H9 (cell line): ENCODE results near the gene HTR2A. TPM values are rescaled to one million over a fixed set of nuclear protein-coding genes. Genes with fewer than 3 reads are reported as not detected.

Experiments
- DNase-seq: peaks from one replicate; pipeline ENCODE4 v3.0.0-alpha.2; 2017
- H2AFZ ChIP-seq: one replicate; pipeline ENCODE4 v1.6.1; 2013; ENCODE audit warnings: mild to moderate bottlenecking, low read length, control low read depth, moderate library complexity
- H2AK5ac ChIP-seq: 2 replicates; pipeline ENCODE4 v1.6.1; 2013; ENCODE audit warnings: low read length, control low read depth, mixed read lengths; ENCODE audit not compliant: insufficient read length
- H2BK120ac ChIP-seq: one replicate; pipeline ENCODE4 v1.6.1; 2013; ENCODE audit warnings: low read depth, mild to moderate bottlenecking, low read length, control low read depth, inconsistent platforms; ENCODE audit not compliant: poor library complexity, severe bottlenecking
- H2BK12ac ChIP-seq: 2 replicates; pipeline ENCODE4 v1.6.1; 2013; ENCODE audit warnings: low read length, control low read depth, mixed read lengths, low read depth; ENCODE audit not compliant: insufficient read length
- H2BK15ac ChIP-seq: 2 replicates; pipeline ENCODE4 v1.6.1; 2013; ENCODE audit warnings: low read depth, low read length, control low read depth
- H2BK20ac ChIP-seq: one replicate; pipeline ENCODE4 v1.6.1; 2013; ENCODE audit warnings: low read depth, mild to moderate bottlenecking, low read length, control low read depth, inconsistent platforms; ENCODE audit not compliant: poor library complexity, severe bottlenecking
- H2BK5ac ChIP-seq: 2 replicates; pipeline ENCODE4 v1.6.1; 2013; ENCODE audit warnings: low read length, control low read depth, mixed read lengths; ENCODE audit not compliant: insufficient read length
- H3K14ac ChIP-seq: 2 replicates; pipeline ENCODE4 v1.6.1; 2013; ENCODE audit warnings: low read length, control low read depth; ENCODE audit not compliant: insufficient read depth
- H3K18ac ChIP-seq: 2 replicates; pipeline ENCODE4 v1.6.1; 2013; ENCODE audit warnings: low read depth, mild to moderate bottlenecking, mixed read lengths, low read length, control low read depth; ENCODE audit not compliant: insufficient read length
- H3K23ac ChIP-seq: 2 replicates; pipeline ENCODE4 v1.6.1; 2013; ENCODE audit warnings: low read length, control low read depth, mixed read lengths, low read depth; ENCODE audit not compliant: insufficient read length
- H3K23me2 ChIP-seq: 2 replicates; pipeline ENCODE4 v1.6.1; 2013; ENCODE audit warnings: low read depth, mild to moderate bottlenecking, mixed read lengths, low read length, control low read depth; ENCODE audit not compliant: insufficient read length, poor library complexity, severe bottlenecking
- H3K27ac ChIP-seq: 2 replicates; pipeline ENCODE4 v1.5.1; 2013; ENCODE audit warnings: low read length, control low read depth, mixed read lengths, low read depth; ENCODE audit not compliant: insufficient read length
- H3K27me3 ChIP-seq: 2 replicates; pipeline ENCODE4 v1.6.1; 2013; ENCODE audit warnings: low read length, control low read depth, inconsistent platforms; ENCODE audit not compliant: insufficient read depth
- H3K4ac ChIP-seq: 2 replicates; pipeline ENCODE4 v1.6.1; 2013; ENCODE audit warnings: low read depth, mild to moderate bottlenecking, control low read depth, inconsistent platforms, low read length, moderate library complexity
- H3K4me1 ChIP-seq: 2 replicates; pipeline ENCODE4 v1.6.1; 2013; ENCODE audit warnings: low read length, control low read depth, inconsistent platforms; ENCODE audit not compliant: insufficient read depth
- H3K4me2 ChIP-seq: 2 replicates; pipeline ENCODE4 v1.6.1; 2013; ENCODE audit warnings: low read length, control low read depth, mixed read lengths; ENCODE audit not compliant: insufficient read length, insufficient read depth
- H3K56ac ChIP-seq: 2 replicates; pipeline ENCODE4 v1.6.1; 2013; ENCODE audit warnings: low read depth, mild to moderate bottlenecking, mixed read lengths, low read length, control low read depth; ENCODE audit not compliant: insufficient read length
- H3K79me1 ChIP-seq: 2 replicates; pipeline ENCODE4 v1.6.1; 2013; ENCODE audit warnings: low read depth, mild to moderate bottlenecking, moderate library complexity, low read length, control low read depth, inconsistent platforms; ENCODE audit not compliant: insufficient read depth, poor library complexity, severe bottlenecking
- H3K79me2 ChIP-seq: 2 replicates; pipeline ENCODE4 v1.6.1; 2013; ENCODE audit warnings: low read length, control low read depth, inconsistent platforms; ENCODE audit not compliant: insufficient read depth
- H3K9ac ChIP-seq: 2 replicates; pipeline ENCODE4 v1.6.1; 2013; ENCODE audit warnings: low read length, control low read depth, mixed read lengths; ENCODE audit not compliant: insufficient read length; ENCODE audit errors: extremely low read depth
- H3K9me3 ChIP-seq: one replicate; pipeline ENCODE4 v1.6.1; 2013; ENCODE audit warnings: low read depth, low read length, inconsistent platforms; ENCODE audit not compliant: control insufficient read depth
- H3T11ph ChIP-seq: one replicate; pipeline ENCODE4 v1.6.1; 2013; ENCODE audit warnings: mild to moderate bottlenecking, low read length, control low read depth, inconsistent platforms
- H4K20me1 ChIP-seq: one replicate; pipeline ENCODE4 v1.6.1; 2013; ENCODE audit not compliant: control insufficient read depth, insufficient read length, insufficient read depth
- H4K5ac ChIP-seq: 2 replicates; pipeline ENCODE4 v1.6.1; 2013; ENCODE audit warnings: low read depth, mild to moderate bottlenecking, mixed read lengths, low read length, control low read depth; ENCODE audit not compliant: insufficient read length
- H4K8ac ChIP-seq: replicated peaks from 2 replicates; pipeline ENCODE4 v1.6.1; 2013; ENCODE audit warnings: low read length, control low read depth, mixed read lengths, low read depth; ENCODE audit not compliant: insufficient read length
- H4K91ac ChIP-seq: 2 replicates; pipeline ENCODE4 v1.6.1; 2013; ENCODE audit warnings: low read depth, mild to moderate bottlenecking, moderate library complexity, mixed read lengths, low read length, control low read depth; ENCODE audit not compliant: insufficient read length
- H3K27ac Mint-ChIP-seq, 3 experiments: 2 replicates in 2 of 3; 3 replicates in 1 of 3; pipeline ENCODE4 v1.8.0; 2020 to 2021; ENCODE audit warnings: mixed read lengths in 3 of 3, mild to moderate bottlenecking in 1 of 3, moderate library complexity in 1 of 3
- H3K27me3 Mint-ChIP-seq: 2 replicates; pipeline ENCODE4 v1.8.0; 2021; ENCODE audit warnings: low read depth, mild to moderate bottlenecking, moderate library complexity, mixed read lengths
- H3K36me3 Mint-ChIP-seq, 3 experiments: 2 replicates in 2 of 3; 3 replicates in 1 of 3; pipeline ENCODE4 v1.8.0; 2020 to 2021; ENCODE audit warnings: low read depth in 3 of 3, mixed read lengths in 3 of 3; ENCODE audit not compliant: insufficient read depth in 1 of 3
- H3K4me1 Mint-ChIP-seq, 2 experiments: 2 replicates each; pipeline ENCODE4 v1.8.0; 2020; ENCODE audit warnings: mixed read lengths in 2 of 2
- H3K4me3 Mint-ChIP-seq, 2 experiments: 2 replicates in 1 of 2; 3 replicates in 1 of 2; pipeline ENCODE4 v1.8.0; 2020 to 2021; ENCODE audit warnings: mild to moderate bottlenecking in 2 of 2, mixed read lengths in 2 of 2, moderate library complexity in 1 of 2
- H3K9me3 Mint-ChIP-seq, 2 experiments: 2 replicates in 1 of 2; 3 replicates in 1 of 2; pipeline ENCODE4 v1.8.0; 2020; ENCODE audit warnings: mild to moderate bottlenecking in 2 of 2, mixed read lengths in 2 of 2, moderate library complexity in 1 of 2
- CTCF ChIP-seq: fragments of 200-600 bp; sonication (generic); conservative IDR thresholded peaks from 3 replicates; pipeline ENCODE4 v1.8.0; 2021; ENCODE audit warnings: antibody characterized with exemption, mild to moderate bottlenecking
- WGBS: extraction: QIAGEN DNeasy Blood & Tissue Kit; methylation state at CpG from one replicate; pipeline ENCODE4 v1.1.7; 2013; ENCODE audit warnings: missing lambda C conversion rate, low lambda C conversion rate, mixed read lengths; ENCODE audit not compliant: insufficient read length; ENCODE audit errors: extremely low coverage; 5-methylcytosine and 5-hydroxymethylcytosine counted together
- total RNA-seq: library from RNA; stranded (reverse); gene quantifications from 2 replicates; pipeline ENCODE4 v1.2.1, GENCODE V29; 2021

The HTR2A gene
- total RNA-seq, 1 experiment from 2014 or later = not detected

- H3K4me1 Mint-ChIP-seq = peaks cover 21 to 31% of the 10 kb centered on the region in 2 experiments
- Histone ChIP-seq H2BK5ac (no peak overlapping the region), H3K27me3 (no peaks in the 10 kb centered on the region), H2BK15ac (no peak overlapping the region), H2BK120ac (no peak overlapping the region), H4K91ac (no peak overlapping the region), H3K23me2 (peaks cover 8% of the 10 kb centered on the region), H3K27ac (no peak overlapping the region), H3K9ac (no peak overlapping the region), H3K23ac (no peak overlapping the region), H2BK20ac (no peak overlapping the region), H2BK12ac (no peak overlapping the region), H2AK5ac (no peak overlapping the region), H3T11ph (no peak overlapping the region), H3K79me1 (no peaks in the 10 kb centered on the region), H3K4ac (no peak overlapping the region), H3K4me1 (peaks cover 4% of the 10 kb centered on the region; the same call in 1 of the 2 replicates), H4K8ac (no peak overlapping the region), H3K14ac (no peak overlapping the region), H3K18ac (no peak overlapping the region), H2AFZ (no peak overlapping the region), H3K4me2 (no peak overlapping the region), H4K5ac (no peak overlapping the region), H3K9me3 (no peaks in the 10 kb centered on the region), H3K79me2 (no peaks in the 10 kb centered on the region; the same call in 1 of the 2 replicates), H3K56ac (no peak overlapping the region), H4K20me1 (no peaks in the 10 kb centered on the region)
- H3K27me3 Mint-ChIP-seq = no peaks in the 10 kb centered on the region
- H3K27ac Mint-ChIP-seq = no peak overlapping the region
- no CpG with 5 or more reads among the region's 4 CpGs for WGBS
- DNase-seq = no peak
- H3K9me3 Mint-ChIP-seq = no peaks in the 10 kb centered on the region
- no peak overlapping the region for H3K4me3 Mint-ChIP-seq
- TF ChIP-seq CTCF = no peak
- H3K36me3 Mint-ChIP-seq = peaks cover 0 to 5% (median 1%) of the 10 kb centered on the region in 3 experiments; a peak in 4 of 7 replicates
These were observed 97.7 kb downstream of the HTR2A start for GRCh38 chr13:46799139-46799538.
